ENCODE measurements around the gene MARK4. TPM values are rescaled to one million over a fixed set of nuclear protein-coding genes. Genes with fewer than 3 reads are reported as not detected.

MARK4 gene
- total RNA-seq, 2 donors from 2014 or later, result 28.9 to 36.4 TPM

DNA sequence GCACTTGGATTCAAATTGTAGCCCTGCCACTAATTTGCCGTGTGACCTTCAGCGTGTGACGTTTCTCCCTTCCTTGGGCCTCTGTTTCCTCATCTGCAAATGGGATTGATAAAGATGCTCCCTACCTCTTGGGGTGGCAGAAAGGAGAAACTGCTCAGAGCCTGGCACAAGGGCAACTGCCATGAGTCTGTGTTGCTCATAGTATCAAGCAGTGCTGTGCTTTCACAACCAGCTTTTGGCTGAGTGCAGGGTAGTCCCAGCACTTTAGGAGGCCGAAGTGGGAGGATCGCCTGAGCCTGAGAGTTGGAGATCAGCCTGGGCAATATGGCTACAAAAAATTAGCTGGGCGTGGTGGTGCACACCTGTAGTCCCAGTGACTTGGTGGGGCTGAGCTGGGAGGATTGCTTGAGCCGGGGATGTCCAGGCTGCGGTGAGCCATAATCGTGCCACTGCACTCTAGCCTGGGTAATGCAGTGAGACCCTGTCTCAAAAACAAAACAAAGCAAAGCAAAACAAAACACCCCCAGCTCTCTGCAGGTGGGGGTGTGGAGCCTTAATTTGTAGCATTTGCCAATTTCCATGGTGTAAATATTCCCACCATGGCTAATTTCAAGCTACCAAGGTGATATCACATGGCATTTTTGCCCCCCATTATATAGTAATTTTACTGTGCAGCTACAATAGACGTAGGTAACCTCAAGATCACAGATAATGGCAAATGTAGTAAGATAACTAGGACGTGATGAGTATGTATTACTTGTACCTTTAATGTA, 1.6 kb upstream of the MARK4 start:
- ATAC-seq (no peak), DNase-seq (no peak)
- peaks cover 5% of the 10 kb centered on the region for H3K36me3 Mint-ChIP-seq (ENCODE audit: low read depth)
- no peaks in the 10 kb centered on the region for H3K9me3 ChIP-seq (ENCODE audit: control insufficient read depth, low read length, poor library complexity, severe bottlenecking)
- peak overlapping the region; percentile 98 for H3K4me3 Mint-ChIP-seq
- H3K4me1 Mint-ChIP-seq, result peaks cover 33% of the 10 kb centered on the region
- H3K27me3 Mint-ChIP-seq, result peaks cover 8% of the 10 kb centered on the region
- no peak overlapping the region for H3K27ac Mint-ChIP-seq

- no peaks in the 10 kb centered on the region for H3K9me3 ChIP-seq (ENCODE audit: control insufficient read depth, low read length, poor library complexity, severe bottlenecking)
- Mint-ChIP-seq H3K27ac (peak overlapping the region; percentile 78), H3K27me3 (no peaks in the 10 kb centered on the region), H3K36me3 (ENCODE audit: low read depth) (no peaks in the 10 kb centered on the region), H3K4me3 (peak overlapping the region; percentile 98), H3K4me1 (peaks cover 31% of the 10 kb centered on the region)
- DNase-seq, result no peak
- ATAC-seq, result no peak
These were observed 747 bp upstream of the MARK4 start for GRCh38 chr19:45250216-45250831.

- peak overlapping the region; percentile 92 for H3K4me3 Mint-ChIP-seq
- H3K9me3 ChIP-seq (ENCODE audit: control insufficient read depth, low read length, poor library complexity, severe bottlenecking), result no peaks in the 10 kb centered on the region
- ATAC-seq (peak; percentile 17), DNase-seq (no peak)
- H3K36me3 Mint-ChIP-seq (ENCODE audit: low read depth), result no peaks in the 10 kb centered on the region
- no peaks in the 10 kb centered on the region for H3K27me3 Mint-ChIP-seq
- peaks cover 36% of the 10 kb centered on the region for H3K4me1 Mint-ChIP-seq
- H3K27ac Mint-ChIP-seq, result peak overlapping the region; percentile 91
These were observed 632 bp downstream of the MARK4 start for GRCh38 chr19:45251452-45252354.

DNA sequence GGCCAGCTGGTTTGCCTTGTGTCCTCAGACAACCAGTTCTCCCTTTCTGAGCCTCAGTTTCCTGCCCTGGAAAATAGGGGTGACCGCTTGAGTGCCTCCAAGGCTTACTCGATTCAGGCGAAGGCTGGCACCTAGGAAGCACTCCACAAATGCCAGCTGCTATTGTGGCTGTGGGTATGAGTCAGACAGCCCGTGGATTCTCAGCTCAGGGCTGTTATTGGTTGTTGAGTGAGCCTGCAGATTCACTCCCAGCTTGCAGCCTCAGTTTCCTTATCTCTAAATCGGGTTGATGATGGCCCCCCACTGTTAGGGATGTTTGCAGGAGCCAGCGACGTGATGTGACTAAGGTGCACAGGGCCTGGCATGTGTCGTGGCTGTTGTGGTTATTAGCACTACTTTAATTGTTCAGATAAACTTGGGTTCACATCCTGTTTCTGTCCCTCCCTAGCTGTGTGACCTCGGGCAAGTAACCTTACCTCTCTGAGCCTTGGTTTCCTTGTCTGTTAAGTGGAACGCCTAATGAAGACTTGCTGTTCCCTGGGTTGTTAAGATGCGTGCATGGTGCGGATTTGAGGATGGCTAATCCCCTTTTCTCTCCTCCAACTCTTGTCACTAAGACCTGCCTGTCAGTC, 2.4 kb downstream of the MARK4 start:
- Mint-ChIP-seq H3K4me3 (peak overlapping the region; percentile 92), H3K36me3 (ENCODE audit: low read depth) (no peaks in the 10 kb centered on the region), H3K4me1 (peaks cover 38% of the 10 kb centered on the region), H3K27ac (peak overlapping the region; percentile 91), H3K27me3 (no peaks in the 10 kb centered on the region)
- H3K9me3 ChIP-seq (ENCODE audit: control insufficient read depth, low read length, poor library complexity, severe bottlenecking), result no peaks in the 10 kb centered on the region
- no peak for DNase-seq
- ATAC-seq, result no peak

GRCh38 chr19:45254044-45254531, 3.0 kb downstream of the MARK4 start:
- peak overlapping the region; percentile 92 for H3K4me3 Mint-ChIP-seq

GRCh38 chr19:45255611-45256157, 4.6 kb downstream of the MARK4 start:
- Mint-ChIP-seq H3K4me1 (peaks cover 32% of the 10 kb centered on the region), H3K4me3 (no peak overlapping the region), H3K27ac (no peak overlapping the region), H3K27me3 (no peaks in the 10 kb centered on the region), H3K36me3 (ENCODE audit: low read depth) (no peaks in the 10 kb centered on the region)
- no peaks in the 10 kb centered on the region for H3K9me3 ChIP-seq (ENCODE audit: control insufficient read depth, low read length, poor library complexity, severe bottlenecking)
- ATAC-seq (no peak), DNase-seq (no peak)

More at GRCh38 chr19:45254044-45254531, 3.0 kb downstream of the MARK4 start:
- no peaks in the 10 kb centered on the region for H3K36me3 Mint-ChIP-seq (ENCODE audit: low read depth)
- peak overlapping the region; percentile 91 for H3K27ac Mint-ChIP-seq
- DNase-seq (no peak), ATAC-seq (no peak)
- no peaks in the 10 kb centered on the region for H3K27me3 Mint-ChIP-seq
- H3K9me3 ChIP-seq (ENCODE audit: control insufficient read depth, low read length, poor library complexity, severe bottlenecking), result no peaks in the 10 kb centered on the region
- H3K4me1 Mint-ChIP-seq, result peaks cover 36% of the 10 kb centered on the region

GRCh38 chr19:45256836-45257235, 5.8 kb downstream of the MARK4 start:
- ATAC-seq (no peak), DNase-seq (no peak)
- H3K4me3 Mint-ChIP-seq, result no peak overlapping the region
- H3K27me3 Mint-ChIP-seq, result no peaks in the 10 kb centered on the region
- no peak overlapping the region for H3K27ac Mint-ChIP-seq
- peaks cover 29% of the 10 kb centered on the region for H3K4me1 Mint-ChIP-seq
- no peaks in the 10 kb centered on the region for H3K36me3 Mint-ChIP-seq (ENCODE audit: low read depth)
- H3K9me3 ChIP-seq (ENCODE audit: control insufficient read depth, low read length, poor library complexity, severe bottlenecking), result no peaks in the 10 kb centered on the region

- Mint-ChIP-seq H3K27me3 (no peaks in the 10 kb centered on the region), H3K4me3 (no peak overlapping the region), H3K36me3 (ENCODE audit: low read depth) (no peaks in the 10 kb centered on the region), H3K4me1 (peaks cover 10% of the 10 kb centered on the region), H3K27ac (no peak overlapping the region)
- DNase-seq, result no peak
- no peak for ATAC-seq
- no peaks in the 10 kb centered on the region for H3K9me3 ChIP-seq (ENCODE audit: control insufficient read depth, low read length, poor library complexity, severe bottlenecking)
These were observed 7.8 kb downstream of the MARK4 start for GRCh38 chr19:45258862-45259261.

DNA sequence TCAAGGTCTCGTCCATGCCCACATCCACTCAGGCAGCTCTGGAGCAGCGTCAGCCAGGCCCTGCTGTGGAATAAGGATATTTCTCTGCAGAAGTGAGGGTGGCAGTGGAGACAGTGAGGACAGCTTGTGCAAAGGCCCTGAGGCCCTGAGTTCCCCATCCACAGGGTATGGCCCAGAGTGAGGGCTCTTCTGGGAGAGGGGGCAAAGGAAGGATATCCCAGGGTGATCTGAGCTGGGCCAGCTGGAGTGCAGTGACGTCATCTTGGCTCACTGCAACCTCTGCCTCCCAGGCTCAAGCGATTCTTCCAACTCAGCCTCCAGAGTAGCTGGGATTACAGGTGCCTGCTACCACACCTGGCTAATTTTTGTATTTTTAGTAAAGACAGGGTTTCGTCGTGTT, 11.5 kb downstream of the MARK4 start:
- no peak overlapping the region for H3K27ac Mint-ChIP-seq
- no peaks in the 10 kb centered on the region for H3K9me3 ChIP-seq (ENCODE audit: control insufficient read depth, low read length, poor library complexity, severe bottlenecking)
- H3K27me3 Mint-ChIP-seq, result no peaks in the 10 kb centered on the region
- H3K4me1 Mint-ChIP-seq, result peaks cover 10% of the 10 kb centered on the region
- DNase-seq, result no peak
- H3K36me3 Mint-ChIP-seq (ENCODE audit: low read depth), result peaks cover 7% of the 10 kb centered on the region
- H3K4me3 Mint-ChIP-seq, result no peak overlapping the region
- ATAC-seq, result no peak

GRCh38 chr19:45263013-45263412, 11.9 kb downstream of the MARK4 start:
- Mint-ChIP-seq H3K4me3 (no peak overlapping the region), H3K4me1 (peaks cover 10% of the 10 kb centered on the region), H3K27me3 (no peaks in the 10 kb centered on the region), H3K27ac (no peak overlapping the region), H3K36me3 (ENCODE audit: low read depth) (peaks cover 7% of the 10 kb centered on the region)
- H3K9me3 ChIP-seq (ENCODE audit: control insufficient read depth, low read length, poor library complexity, severe bottlenecking), result no peaks in the 10 kb centered on the region
- DNase-seq (no peak), ATAC-seq (no peak)

DNA sequence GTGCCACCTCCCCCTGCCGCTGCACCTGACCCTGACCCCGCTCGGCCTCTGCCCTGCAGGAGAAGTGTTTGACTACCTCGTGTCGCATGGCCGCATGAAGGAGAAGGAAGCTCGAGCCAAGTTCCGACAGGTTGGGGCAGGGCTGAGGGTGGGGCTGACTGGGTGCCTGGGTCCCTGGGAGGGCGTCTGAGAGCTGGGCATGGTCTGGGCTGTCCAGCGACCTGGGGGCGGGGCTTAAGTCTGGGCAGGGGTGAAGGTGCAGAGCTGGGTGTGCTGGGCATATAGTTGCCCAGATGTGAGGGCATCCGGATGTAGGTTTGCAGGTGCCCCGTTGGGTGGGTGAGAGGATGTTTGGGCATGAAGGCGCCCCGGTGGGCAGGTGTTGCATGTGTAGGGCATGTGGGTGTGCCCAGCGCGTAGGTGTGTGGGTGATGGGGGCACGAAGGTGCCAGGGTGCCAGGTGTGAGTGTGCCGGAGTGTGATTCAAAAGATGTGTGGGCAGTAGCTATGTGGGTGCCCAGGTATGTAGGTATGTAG, 13.8 kb downstream of the MARK4 start:
- Mint-ChIP-seq H3K4me1 (peaks cover 8% of the 10 kb centered on the region), H3K4me3 (no peak overlapping the region), H3K27ac (no peak overlapping the region), H3K27me3 (no peaks in the 10 kb centered on the region), H3K36me3 (ENCODE audit: low read depth) (peaks cover 7% of the 10 kb centered on the region)
- no peak for DNase-seq
- no peak for ATAC-seq
- H3K9me3 ChIP-seq (ENCODE audit: control insufficient read depth, low read length, poor library complexity, severe bottlenecking), result no peaks in the 10 kb centered on the region

GRCh38 chr19:45265375-45265774, 14.3 kb downstream of the MARK4 start:
- Mint-ChIP-seq H3K36me3 (ENCODE audit: low read depth) (peaks cover 7% of the 10 kb centered on the region), H3K4me3 (no peak overlapping the region), H3K4me1 (peaks cover 8% of the 10 kb centered on the region), H3K27me3 (no peaks in the 10 kb centered on the region), H3K27ac (no peak overlapping the region)
- H3K9me3 ChIP-seq (ENCODE audit: control insufficient read depth, low read length, poor library complexity, severe bottlenecking), result no peaks in the 10 kb centered on the region
- ATAC-seq, result no peak
- DNase-seq, result no peak
